BJ (cell line): ENCODE results near the gene GALNT12. TPM values are rescaled to one million over a fixed set of nuclear protein-coding genes. Genes with fewer than 3 reads are reported as not detected.

Experiments
- CTCF ChIA-PET: fragments of 350-600 bp; formaldehyde crosslinking; extraction: SDS; loops from one replicate; lab custom pipeline; 2021; ENCODE audit warnings: antibody characterized with exemption, inconsistent platforms; lab: Yijun Ruan, JAX
- POLR2A ChIA-PET: fragments of 300-600 bp; sonication (Branson Sonifier 250); formaldehyde crosslinking; extraction: SDS; loops from one replicate; lab custom pipeline; 2021; ENCODE audit warnings: antibody characterized with exemption; lab: Charles Lee
- DNase-seq: peaks from one replicate; pipeline ENCODE4 v3.0.0-alpha.2; 2011; ENCODE audit warnings: low read depth
- H3K27me3 ChIP-seq: 2 replicates; pipeline ENCODE4 v1.6.0; 2011; ENCODE audit warnings: low read length; ENCODE audit not compliant: control insufficient read depth, insufficient read depth
- H3K36me3 ChIP-seq: 2 replicates; pipeline ENCODE4 v1.5.1; 2011; ENCODE audit warnings: low read length; ENCODE audit not compliant: control insufficient read depth, insufficient read depth
- H3K4me3 ChIP-seq: 2 replicates; pipeline ENCODE4 v1.5.1; 2011; ENCODE audit warnings: low read depth, mild to moderate bottlenecking, control low read depth, low read length
- CTCF ChIP-seq: IDR thresholded peaks from 2 replicates; pipeline ENCODE4 v1.5.1; 2011; ENCODE audit warnings: low read depth, mild to moderate bottlenecking, control low read depth, inconsistent platforms, low read length, moderate library complexity; ENCODE audit not compliant: insufficient read depth
- polyA plus RNA-seq: library from polyadenylated mRNA; depleted of rRNA; stranded (reverse); fragments of >200 nt; gene quantifications from 2 replicates; pipeline ENCODE4 v1.2.3, GENCODE V29; 2011

GALNT12 gene
- polyA plus RNA-seq, 1 experiment: 4.2 TPM

- CTCF ChIA-PET: interaction anchor here (0.6 to 3.0 kb wide), 6 partner anchors 8 to 43 kb away, joined by 3 to 13 read pairs (median 5); no protein-coding TSS in a partner anchor
- POLR2A ChIA-PET: no interaction called here
- no peak for DNase-seq
- TF ChIP-seq CTCF: no peak
- H3K27me3 ChIP-seq: peaks cover 16% of the 10 kb centered on the region
- no peak overlapping the region for H3K4me3 ChIP-seq
- no peaks in the 10 kb centered on the region for H3K36me3 ChIP-seq
These were observed 1.8 kb upstream of the GALNT12 start for GRCh38 chr9:98805506-98806272.

GRCh38 chr9:98806394-98807035, 955 bp upstream of the GALNT12 start:
- TF ChIP-seq CTCF: peak; percentile 39
- ChIA-PET POLR2A (no interaction called here), CTCF (interaction anchor here (1.0 to 3.0 kb wide), 5 partner anchors 9 to 42 kb away, joined by 5 to 13 read pairs (median 5); no protein-coding TSS in a partner anchor)
- DNase-seq: no peak
- Histone ChIP-seq H3K27me3 (peaks cover 16% of the 10 kb centered on the region), H3K36me3 (no peaks in the 10 kb centered on the region), H3K4me3 (no peak overlapping the region)

- H3K27me3 ChIP-seq: peaks cover 15% of the 10 kb centered on the region
- ChIA-PET POLR2A (interaction anchor here (1.0 kb wide), 1 partner anchor 751 kb away, joined by 4 read pairs; the partner anchor contains the start of gene NANS), CTCF (interaction anchor here (0.6 to 3.0 kb wide), 3 partner anchors 10 to 232 kb away, joined by 3 to 13 read pairs (median 3); no protein-coding TSS in a partner anchor)
- TF ChIP-seq CTCF: no peak
- peak overlapping the region; percentile 50 for H3K4me3 ChIP-seq
- no peak for DNase-seq
- no peaks in the 10 kb centered on the region for H3K36me3 ChIP-seq
These were observed 335 bp downstream of the GALNT12 start for GRCh38 chr9:98807814-98808195.

- no peak for TF ChIP-seq CTCF
- ChIA-PET CTCF (interaction anchor here (0.6 to 1.4 kb wide), 4 partner anchors 13 to 349 kb away, joined by 3 read pairs; no protein-coding TSS in a partner anchor), POLR2A (interaction anchor here (1.0 kb wide), 1 partner anchor 752 kb away, joined by 4 read pairs; the partner anchor contains the start of gene NANS)
- Histone ChIP-seq H3K36me3 (no peaks in the 10 kb centered on the region), H3K4me3 (peak overlapping the region; percentile 50; the same call in 1 of the 2 replicates), H3K27me3 (peaks cover 13% of the 10 kb centered on the region)
- DNase-seq: no peak
These were observed 943 bp downstream of the GALNT12 start for GRCh38 chr9:98808411-98808815.

GRCh38 chr9:98808875-98809274, 1.4 kb downstream of the GALNT12 start:
- DNase-seq: no peak
- Histone ChIP-seq H3K36me3 (no peaks in the 10 kb centered on the region), H3K4me3 (no peak overlapping the region), H3K27me3 (peaks cover 13% of the 10 kb centered on the region)
- POLR2A ChIA-PET: no interaction called here
- TF ChIP-seq CTCF: no peak
- CTCF ChIA-PET: interaction anchor here (0.7 to 1.4 kb wide), 4 partner anchors 14 to 349 kb away, joined by 3 read pairs; no protein-coding TSS in a partner anchor
